Esophagus squamous epithelium (tissue), 4 donors: ENCODE measurements around the gene CCDC85C.

ENCODE experiments used
- POLR2A ChIP-seq, 4 donors: fragments of 450-650 bp; IDR thresholded peaks; one replicate each; pipeline ENCODE4 v1.6.1; 2017; ENCODE audit warnings: antibody characterized with exemption in 4 of 4, mild to moderate bottlenecking in 4 of 4, moderate library complexity in 3 of 4
- TF ChIP-seq, protein P1 (sequence below), 6 experiments: fragments of 450-650 bp in 4 of 6; fragments of 200-600 bp in 2 of 6; sonication (generic) in 2 of 6; IDR thresholded peaks; one replicate each; pipeline ENCODE4 v1.5.1; 2016 to 2019; ENCODE audit warnings: antibody characterized with exemption in 6 of 6, mild to moderate bottlenecking in 4 of 6, moderate library complexity in 4 of 6

DNA sequence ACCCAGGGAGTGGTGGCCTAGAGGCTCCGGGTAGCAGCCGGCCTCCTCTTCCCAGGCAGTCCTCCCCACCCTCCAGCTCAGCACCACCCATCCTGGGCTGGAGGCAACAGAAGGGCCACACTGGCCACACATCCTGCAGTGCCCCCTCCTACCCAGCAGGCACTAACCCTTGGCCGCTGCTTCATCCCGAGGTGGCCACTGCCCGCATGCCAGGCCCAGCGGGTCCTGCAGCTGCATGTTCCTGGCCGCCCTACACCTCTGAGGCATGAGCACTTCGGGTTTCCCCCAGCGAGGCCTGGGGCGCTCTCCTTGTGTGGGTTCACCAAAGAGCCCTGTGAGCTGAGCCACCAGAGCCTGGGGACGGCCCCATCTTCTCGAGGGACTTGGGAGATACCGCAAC, 61.4 kb downstream of the CCDC85C start:
- no peak for TF ChIP-seq POLR2A (IDR thresholded peaks at IDR 0.05)
- TF ChIP-seq, protein P1, sequence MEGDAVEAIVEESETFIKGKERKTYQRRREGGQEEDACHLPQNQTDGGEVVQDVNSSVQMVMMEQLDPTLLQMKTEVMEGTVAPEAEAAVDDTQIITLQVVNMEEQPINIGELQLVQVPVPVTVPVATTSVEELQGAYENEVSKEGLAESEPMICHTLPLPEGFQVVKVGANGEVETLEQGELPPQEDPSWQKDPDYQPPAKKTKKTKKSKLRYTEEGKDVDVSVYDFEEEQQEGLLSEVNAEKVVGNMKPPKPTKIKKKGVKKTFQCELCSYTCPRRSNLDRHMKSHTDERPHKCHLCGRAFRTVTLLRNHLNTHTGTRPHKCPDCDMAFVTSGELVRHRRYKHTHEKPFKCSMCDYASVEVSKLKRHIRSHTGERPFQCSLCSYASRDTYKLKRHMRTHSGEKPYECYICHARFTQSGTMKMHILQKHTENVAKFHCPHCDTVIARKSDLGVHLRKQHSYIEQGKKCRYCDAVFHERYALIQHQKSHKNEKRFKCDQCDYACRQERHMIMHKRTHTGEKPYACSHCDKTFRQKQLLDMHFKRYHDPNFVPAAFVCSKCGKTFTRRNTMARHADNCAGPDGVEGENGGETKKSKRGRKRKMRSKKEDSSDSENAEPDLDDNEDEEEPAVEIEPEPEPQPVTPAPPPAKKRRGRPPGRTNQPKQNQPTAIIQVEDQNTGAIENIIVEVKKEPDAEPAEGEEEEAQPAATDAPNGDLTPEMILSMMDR (IDR thresholded peaks at IDR 0.05): no peak
